AG09309 (cell line): ENCODE data around the gene BORCS5.
A peak's percentile ranks its signal among the peaks of the same experiment; 100 is the strongest.
"Not testable (repeated sequence)": the region's sequence is repeated elsewhere in the genome, so short reads cannot be mapped to it uniquely, and the experiment has no call there.

Experiments
- DNase-seq: peaks from one replicate; pipeline ENCODE4 v3.0.0-alpha.2; 2010; ENCODE audit warnings: low read depth
- H3K4me3 ChIP-seq: 2 replicates; pipeline ENCODE4 v1.5.1; 2011; ENCODE audit warnings: mild to moderate bottlenecking, low read depth, low read length, moderate library complexity; ENCODE audit not compliant: control insufficient read depth
- CTCF ChIP-seq: IDR thresholded peaks from 2 replicates; pipeline ENCODE4 v1.5.1; 2011; ENCODE audit warnings: mild to moderate bottlenecking, low read depth, low read length, inconsistent platforms; ENCODE audit not compliant: insufficient read depth, control insufficient read depth; ENCODE audit errors: missing control alignments

Gene BORCS5

GRCh38 chr12:12356896-12357718, at the start of gene BORCS5:
BORCS5 (plus strand) TSS chr12:12357078; CDS start chr12:12357452, 374 bp downstream.
- TF ChIP-seq CTCF: no peak
- H3K4me3 ChIP-seq: peak within 1 kb of the TSS; percentile 80
- DNase-seq: peak; percentile 59

DNA sequence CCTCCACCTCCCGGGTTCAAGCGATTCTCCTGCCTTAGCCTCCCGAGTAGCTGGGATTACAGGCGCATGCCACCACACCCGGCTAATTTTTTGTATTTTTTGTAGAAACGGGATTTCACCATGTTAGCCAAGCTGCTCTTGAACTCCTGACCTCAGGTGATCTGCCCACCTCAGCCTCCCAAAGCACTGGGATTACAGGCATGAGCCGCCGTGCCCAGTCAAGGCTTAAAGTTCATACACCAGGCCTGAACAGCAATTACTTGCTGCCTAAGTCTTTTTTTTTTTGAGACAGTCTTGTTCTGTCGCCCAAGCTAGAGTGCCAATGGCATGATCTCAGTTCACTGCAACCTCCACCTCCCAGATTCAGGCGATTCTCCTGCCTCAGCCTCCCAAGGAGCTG, 46.2 kb upstream of the BORCS5 start:
- DNase-seq, H3K4me3 ChIP-seq: not testable (repeated sequence)

DNA sequence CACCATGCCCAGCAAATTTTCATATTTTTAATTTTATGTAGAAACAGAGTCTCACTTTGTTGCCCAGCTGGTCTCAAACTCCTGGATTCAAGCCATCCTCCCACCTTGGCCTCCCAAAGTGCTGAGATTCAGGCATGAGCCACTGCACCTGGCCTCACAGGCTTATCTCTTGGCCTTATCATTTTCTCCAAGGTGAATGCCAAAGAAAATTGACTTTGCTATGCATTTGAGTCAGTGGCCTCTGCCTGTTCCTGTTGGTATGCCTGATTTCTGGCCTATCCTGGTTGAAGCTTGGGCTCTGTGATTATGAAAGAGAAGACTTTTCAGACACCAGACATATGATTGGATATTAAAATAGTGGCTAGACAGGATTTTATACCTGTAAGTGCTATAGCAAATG, 41.0 kb upstream of the BORCS5 start:
- H3K4me3 ChIP-seq: no peak overlapping the region
- DNase-seq: no peak
- no peak for TF ChIP-seq CTCF

- no peak for TF ChIP-seq CTCF
- no peak overlapping the region for H3K4me3 ChIP-seq
- DNase-seq: no peak
These were observed 37.3 kb upstream of the BORCS5 start for GRCh38 chr12:12319451-12320183.

- no peak for TF ChIP-seq CTCF
- H3K4me3 ChIP-seq: no peak overlapping the region
- DNase-seq: no peak
These were observed 33.8 kb upstream of the BORCS5 start for GRCh38 chr12:12323118-12323517.

- no peak for TF ChIP-seq CTCF
These were observed 33.3 kb upstream of the BORCS5 start for GRCh38 chr12:12323591-12323990.

GRCh38 chr12:12326262-12326661, 30.6 kb upstream of the BORCS5 start:
- no peak for DNase-seq
- no peak for TF ChIP-seq CTCF
- no peak overlapping the region for H3K4me3 ChIP-seq

More at GRCh38 chr12:12323591-12323990, 33.3 kb upstream of the BORCS5 start:
- peak; percentile 59 for DNase-seq
- H3K4me3 ChIP-seq: no peak overlapping the region
